ENCODE data around the gene DAP. TPM values are rescaled to one million over a fixed set of nuclear protein-coding genes. Genes with fewer than 3 reads are reported as not detected.

DAP gene
- total and polyA plus RNA-seq, 10 of the 15 experiments (the other 5 are each of a cell fraction or from before 2014, with no cell fraction given) = 12.9 to 130 (median 49.9) TPM

- TF ChIP-seq, protein P1, sequence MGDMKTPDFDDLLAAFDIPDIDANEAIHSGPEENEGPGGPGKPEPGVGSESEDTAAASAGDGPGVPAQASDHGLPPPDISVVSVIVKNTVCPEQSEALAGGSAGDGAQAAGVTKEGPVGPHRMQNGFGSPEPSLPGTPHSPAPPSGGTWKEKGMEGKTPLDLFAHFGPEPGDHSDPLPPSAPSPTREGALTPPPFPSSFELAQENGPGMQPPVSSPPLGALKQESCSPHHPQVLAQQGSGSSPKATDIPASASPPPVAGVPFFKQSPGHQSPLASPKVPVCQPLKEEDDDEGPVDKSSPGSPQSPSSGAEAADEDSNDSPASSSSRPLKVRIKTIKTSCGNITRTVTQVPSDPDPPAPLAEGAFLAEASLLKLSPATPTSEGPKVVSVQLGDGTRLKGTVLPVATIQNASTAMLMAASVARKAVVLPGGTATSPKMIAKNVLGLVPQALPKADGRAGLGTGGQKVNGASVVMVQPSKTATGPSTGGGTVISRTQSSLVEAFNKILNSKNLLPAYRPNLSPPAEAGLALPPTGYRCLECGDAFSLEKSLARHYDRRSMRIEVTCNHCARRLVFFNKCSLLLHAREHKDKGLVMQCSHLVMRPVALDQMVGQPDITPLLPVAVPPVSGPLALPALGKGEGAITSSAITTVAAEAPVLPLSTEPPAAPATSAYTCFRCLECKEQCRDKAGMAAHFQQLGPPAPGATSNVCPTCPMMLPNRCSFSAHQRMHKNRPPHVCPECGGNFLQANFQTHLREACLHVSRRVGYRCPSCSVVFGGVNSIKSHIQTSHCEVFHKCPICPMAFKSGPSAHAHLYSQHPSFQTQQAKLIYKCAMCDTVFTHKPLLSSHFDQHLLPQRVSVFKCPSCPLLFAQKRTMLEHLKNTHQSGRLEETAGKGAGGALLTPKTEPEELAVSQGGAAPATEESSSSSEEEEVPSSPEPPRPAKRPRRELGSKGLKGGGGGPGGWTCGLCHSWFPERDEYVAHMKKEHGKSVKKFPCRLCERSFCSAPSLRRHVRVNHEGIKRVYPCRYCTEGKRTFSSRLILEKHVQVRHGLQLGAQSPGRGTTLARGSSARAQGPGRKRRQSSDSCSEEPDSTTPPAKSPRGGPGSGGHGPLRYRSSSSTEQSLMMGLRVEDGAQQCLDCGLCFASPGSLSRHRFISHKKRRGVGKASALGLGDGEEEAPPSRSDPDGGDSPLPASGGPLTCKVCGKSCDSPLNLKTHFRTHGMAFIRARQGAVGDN (IDR thresholded peaks at IDR 0.05) = no peak
- TF ChIP-seq IKZF1 (conservative IDR thresholded peaks at IDR 0.05) (peak; percentile 33; the same call in 1 of the 2 replicates), RUNX3 (IDR thresholded peaks at IDR 0.05; ENCODE audit: low read length) (peak; percentile 59), SUPT20H (IDR thresholded peaks at IDR 0.05; ENCODE audit: borderline replicate concordance, control insufficient read depth, low read depth, low read length) (no peak), EED (IDR thresholded peaks at IDR 0.05; ENCODE audit: low read depth) (peak; percentile 58; the same call in 1 of the 2 replicates), SMARCA5 (IDR thresholded peaks at IDR 0.05) (no peak), ETV6 (conservative IDR thresholded peaks at IDR 0.05 in 1 of 2, IDR thresholded peaks at IDR 0.05 in 1 of 2; ENCODE audit: borderline replicate concordance in 1 of 2, low read depth in 1 of 2) (peak in 1 of 2 experiments; percentile 88; a peak in 1 of 4 replicates), ZBED1 (IDR thresholded peaks at IDR 0.05; ENCODE audit: borderline replicate concordance) (no peak), POLR2AphosphoS2 (IDR thresholded peaks at IDR 0.05; ENCODE audit: low read depth, low read length) (no peak), SIN3A (IDR thresholded peaks at IDR 0.05; ENCODE audit: low read depth, low read length) (no peak), YBX1 (IDR thresholded peaks at IDR 0.05) (no peak), MXI1 (IDR thresholded peaks at IDR 0.05; ENCODE audit: low read depth, low read length) (no peak), NFIC (IDR thresholded peaks at IDR 0.05; ENCODE audit: low read depth, low read length) (no peak), YY1 (IDR thresholded peaks at IDR 0.05; ENCODE audit: low read depth, low read length) (no peak), TARDBP (IDR thresholded peaks at IDR 0.05; ENCODE audit: borderline replicate concordance) (no peak), SIX5 (IDR thresholded peaks at IDR 0.05; ENCODE audit: low read depth, low read length, severe bottlenecking) (no peak)
- TF ChIP-seq, protein P2, sequence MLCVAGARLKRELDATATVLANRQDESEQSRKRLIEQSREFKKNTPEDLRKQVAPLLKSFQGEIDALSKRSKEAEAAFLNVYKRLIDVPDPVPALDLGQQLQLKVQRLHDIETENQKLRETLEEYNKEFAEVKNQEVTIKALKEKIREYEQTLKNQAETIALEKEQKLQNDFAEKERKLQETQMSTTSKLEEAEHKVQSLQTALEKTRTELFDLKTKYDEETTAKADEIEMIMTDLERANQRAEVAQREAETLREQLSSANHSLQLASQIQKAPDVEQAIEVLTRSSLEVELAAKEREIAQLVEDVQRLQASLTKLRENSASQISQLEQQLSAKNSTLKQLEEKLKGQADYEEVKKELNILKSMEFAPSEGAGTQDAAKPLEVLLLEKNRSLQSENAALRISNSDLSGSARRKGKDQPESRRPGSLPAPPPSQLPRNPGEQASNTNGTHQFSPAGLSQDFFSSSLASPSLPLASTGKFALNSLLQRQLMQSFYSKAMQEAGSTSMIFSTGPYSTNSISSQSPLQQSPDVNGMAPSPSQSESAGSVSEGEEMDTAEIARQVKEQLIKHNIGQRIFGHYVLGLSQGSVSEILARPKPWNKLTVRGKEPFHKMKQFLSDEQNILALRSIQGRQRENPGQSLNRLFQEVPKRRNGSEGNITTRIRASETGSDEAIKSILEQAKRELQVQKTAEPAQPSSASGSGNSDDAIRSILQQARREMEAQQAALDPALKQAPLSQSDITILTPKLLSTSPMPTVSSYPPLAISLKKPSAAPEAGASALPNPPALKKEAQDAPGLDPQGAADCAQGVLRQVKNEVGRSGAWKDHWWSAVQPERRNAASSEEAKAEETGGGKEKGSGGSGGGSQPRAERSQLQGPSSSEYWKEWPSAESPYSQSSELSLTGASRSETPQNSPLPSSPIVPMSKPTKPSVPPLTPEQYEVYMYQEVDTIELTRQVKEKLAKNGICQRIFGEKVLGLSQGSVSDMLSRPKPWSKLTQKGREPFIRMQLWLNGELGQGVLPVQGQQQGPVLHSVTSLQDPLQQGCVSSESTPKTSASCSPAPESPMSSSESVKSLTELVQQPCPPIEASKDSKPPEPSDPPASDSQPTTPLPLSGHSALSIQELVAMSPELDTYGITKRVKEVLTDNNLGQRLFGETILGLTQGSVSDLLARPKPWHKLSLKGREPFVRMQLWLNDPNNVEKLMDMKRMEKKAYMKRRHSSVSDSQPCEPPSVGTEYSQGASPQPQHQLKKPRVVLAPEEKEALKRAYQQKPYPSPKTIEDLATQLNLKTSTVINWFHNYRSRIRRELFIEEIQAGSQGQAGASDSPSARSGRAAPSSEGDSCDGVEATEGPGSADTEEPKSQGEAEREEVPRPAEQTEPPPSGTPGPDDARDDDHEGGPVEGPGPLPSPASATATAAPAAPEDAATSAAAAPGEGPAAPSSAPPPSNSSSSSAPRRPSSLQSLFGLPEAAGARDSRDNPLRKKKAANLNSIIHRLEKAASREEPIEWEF (IDR thresholded peaks at IDR 0.05; ENCODE audit: insufficient replicate concordance, low read depth, low read length) = no peak
These were observed 55.9 kb downstream of the DAP start (continued) for GRCh38 chr5:10704949-10705621.

Data from GM12878 (cell line).